Psoas muscle (tissue), 8 donors: ENCODE results near the gene DUSP7. TPM values are rescaled to one million over a fixed set of nuclear protein-coding genes. Genes with fewer than 3 reads are reported as not detected.

Experiments
- ATAC-seq, 4 donors: fragments of 200-7000 bp; cut with Tn5 transposase; one replicate each; pipeline ENCODE4 v1.9.1; 2020; ENCODE audit warnings: moderate library complexity in 3 of 4, mild to moderate bottlenecking in 2 of 4
- DNase-seq, 2 donors: peaks; one replicate each; pipeline ENCODE4 v3.0.0-alpha.2; 2020
- H3K27ac ChIP-seq: fragments of 200-600 bp; one replicate; pipeline ENCODE4 v1.8.0; 2022
- H3K27me3 ChIP-seq, 3 donors: fragments of 200-600 bp in 1 of 3; one replicate each; pipeline versions ENCODE4 v1.6.1 to v1.8.0; 2013 to 2022; ENCODE audit warnings: low read length in 2 of 3, mild to moderate bottlenecking in 2 of 3, moderate library complexity in 1 of 3; ENCODE audit not compliant: insufficient read depth in 3 of 3
- H3K36me3 ChIP-seq, 2 donors: fragments of 200-600 bp in 1 of 2; one replicate each; pipeline versions ENCODE4 v1.6.1 to v1.8.0; 2013 to 2022; ENCODE audit warnings: low read depth in 1 of 2, mild to moderate bottlenecking in 1 of 2, moderate library complexity in 1 of 2; ENCODE audit not compliant: insufficient read depth in 1 of 2
- H3K4me1 ChIP-seq: fragments of 200-600 bp; one replicate; pipeline ENCODE4 v1.8.0; 2022
- H3K4me3 ChIP-seq: fragments of 200-600 bp; one replicate; pipeline ENCODE4 v1.8.0; 2022; ENCODE audit warnings: mild to moderate bottlenecking
- H3K9me3 ChIP-seq: fragments of 200-600 bp; one replicate; pipeline ENCODE4 v1.8.0; 2022
- CTCF ChIP-seq: fragments of 200-600 bp; IDR thresholded peaks from one replicate; pipeline ENCODE4 v1.8.0; 2022; ENCODE audit warnings: antibody characterized with exemption
- WGBS, 3 donors: extraction: QIAGEN DNeasy Blood & Tissue Kit; methylation state at CpG; one replicate each; pipeline versions ENCODE4 v1.1.6 to v1.1.7; 2013; 5-methylcytosine and 5-hydroxymethylcytosine counted together
- intact Hi-C, 2 donors: fragments of 100-400 bp; cut with DNase I; formaldehyde crosslinking; loops; one replicate each; pipeline versions ENCODE4 v1.11.0 to v1.14.2; 2022
- polyA plus RNA-seq, 3 donors: library from polyadenylated mRNA; stranded (reverse); fragments of 200-250 nt; gene quantifications; one replicate each; pipeline ENCODE4 v1.2.3, GENCODE V29; 2013
- total RNA-seq, 4 donors: library from RNA; stranded (reverse); fragmentation: NEBNext Ultra II Directional in 2 of 4; extraction: Animal tissue kit (Norgen Biotek cat#: 25700) in 2 of 4; gene quantifications; one replicate each; pipeline versions ENCODE4 v1.2.1 to v1.2.4, GENCODE V29; 2021 to 2023
- donor health status: healthy with polysubstance abuse.
- donor health status: DM: no; HTN: no; CAD: no; lungs with moderate emphysema.
- donor health status: Bipolar disorder and iron deficiency.
- donor health status: healthy.
- donor health status: DM: yes; HTN: yes; CAD: no.
- donor health status: DM: no; HTN: no; CAD: no.
- donor health status: DM: no; HTN: no; CAD: no.
- donor health status: DM: yes; HTN: yes; CAD: no.

Gene DUSP7
- total and polyA plus RNA-seq, 7 donors, result 7.4 to 31.9 (median 15.7) TPM

- H3K4me1 ChIP-seq, result peaks cover 50% of the 10 kb centered on the region
- no peak for ATAC-seq
- 63 to 72% (median 71%) methylated on average over 31 of the region's 31 CpGs for WGBS, 3 donors
- H3K27me3 ChIP-seq, result no peaks in the 10 kb centered on the region
- peak in 1 of 2 donors; percentile 69 for DNase-seq
- peaks cover 3 to 45% of the 10 kb centered on the region in 2 donors for H3K36me3 ChIP-seq
- H3K9me3 ChIP-seq, result no peaks in the 10 kb centered on the region
- H3K4me3 ChIP-seq, result peak overlapping the region; percentile 87
- TF ChIP-seq CTCF, result peak; percentile 6
- H3K27ac ChIP-seq, result peak overlapping the region; percentile 86
- intact Hi-C loops, result loop anchor here (2.0 to 5.0 kb wide), 5 partner anchors 29 to 111 kb away; partner anchors contain the start of genes PARP3 (in 1 of the 2) and RRP9 (in 1 of the 2)
Measured at GRCh38 chr3:52053307-52054304, 2.8 kb downstream of the DUSP7 start.

GRCh38 chr3:52052831-52053306 is 3.5 kb downstream of the DUSP7 start:
- 13 to 22% (median 20%) methylated on average over 10 of the region's 10 CpGs for WGBS, 3 donors
- ATAC-seq (peak; percentile 26 to 51 (median 40)), DNase-seq (peak; percentile 85 to 92)
- Histone ChIP-seq H3K9me3 (no peaks in the 10 kb centered on the region), H3K27me3 (no peaks in the 10 kb centered on the region), H3K27ac (peak overlapping the region; percentile 86), H3K36me3 (peaks cover 3 to 47% of the 10 kb centered on the region in 2 donors), H3K4me1 (peaks cover 50% of the 10 kb centered on the region), H3K4me3 (peak overlapping the region; percentile 87)
- intact Hi-C loops, result loop anchor here (2.0 to 5.0 kb wide), 4 partner anchors 28 to 111 kb away; partner anchors contain the start of genes PARP3 (in 1 of the 2) and RRP9 (in 1 of the 2)
- peak; percentile 50 for TF ChIP-seq CTCF

GRCh38 chr3:52051444-52051843 is 4.9 kb downstream of the DUSP7 start:
- Histone ChIP-seq H3K36me3 (peaks cover 3 to 47% of the 10 kb centered on the region in 2 donors), H3K4me3 (peak overlapping the region; percentile 87), H3K27me3 (no peaks in the 10 kb centered on the region), H3K4me1 (peaks cover 60% of the 10 kb centered on the region), H3K9me3 (no peaks in the 10 kb centered on the region), H3K27ac (peak overlapping the region; percentile 86)
- WGBS, 3 donors, result 50 to 80% (median 63%) methylated on average over 8 of the region's 8 CpGs
- no peak for TF ChIP-seq CTCF
- no peak for ATAC-seq
- intact Hi-C loops, result loop anchor here (5.0 kb wide), 2 partner anchors 39 to 109 kb away; partner anchors contain the start of genes PARP3 (in 1 of the 2) and RRP9 (in 1 of the 2)
- no peak for DNase-seq

- Histone ChIP-seq H3K27me3 (no peaks in the 10 kb centered on the region), H3K9me3 (no peaks in the 10 kb centered on the region), H3K4me3 (no peak overlapping the region), H3K36me3 (peaks cover 3 to 47% of the 10 kb centered on the region in 2 donors), H3K27ac (no peak overlapping the region), H3K4me1 (peaks cover 65% of the 10 kb centered on the region)
- no peak for DNase-seq
- TF ChIP-seq CTCF, result no peak
- intact Hi-C loops, result loop anchor here (5.0 kb wide), 2 partner anchors 38 to 108 kb away; partner anchors contain the start of genes PARP3 (in 1 of the 2) and RRP9 (in 1 of the 2)
- 81 to 88% (median 84%) methylated on average over 20 to 21 of the region's 21 CpGs for whole genome bisulfite sequencing, 3 donors
- no peak for ATAC-seq
Measured at GRCh38 chr3:52050571-52050970, 5.8 kb downstream of the DUSP7 start.
